GM18502 (cell line): Measurements from ENCODE around the gene DNAJB14.

Experiments
- ATAC-seq: cut with Tn5 transposase; IDR thresholded peaks from one replicate; pipeline ENCODE4 v1.9.1; 2021; ENCODE audit warnings: mild to moderate bottlenecking; ENCODE audit not compliant: unreplicated experiment, poor library complexity

Gene DNAJB14

DNA sequence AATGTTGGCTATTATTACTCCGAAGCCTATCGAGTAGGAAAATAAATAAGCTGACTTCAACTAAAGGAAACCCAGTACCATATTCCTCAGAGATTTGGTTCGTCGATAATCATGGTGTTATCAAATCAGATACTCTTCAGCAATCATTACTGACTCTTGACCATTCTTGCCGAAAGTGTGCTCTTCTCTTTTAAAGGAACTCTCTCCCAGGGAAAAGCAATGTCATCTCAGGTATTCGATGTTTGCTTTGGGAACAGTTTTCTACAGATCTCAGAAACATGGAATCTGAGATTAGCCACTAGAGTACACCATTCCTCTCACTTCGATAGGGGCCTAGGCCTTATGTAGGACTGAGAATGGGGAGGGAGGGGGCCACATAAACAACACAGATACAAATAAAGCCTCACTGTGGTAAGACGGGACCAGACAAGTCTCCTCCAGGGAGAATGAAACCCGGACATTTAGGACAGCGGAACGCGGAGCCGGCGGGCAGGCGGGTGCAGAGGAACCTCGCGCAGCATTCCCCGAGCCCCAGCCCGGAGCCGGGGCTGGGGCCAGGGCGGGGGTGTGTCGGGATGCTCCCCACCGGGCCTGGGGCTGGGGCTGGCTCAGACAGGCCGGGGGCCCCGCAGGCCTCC is 581 bp downstream of the DNAJB14 start:
- peak; percentile 1 for ATAC-seq

DNA sequence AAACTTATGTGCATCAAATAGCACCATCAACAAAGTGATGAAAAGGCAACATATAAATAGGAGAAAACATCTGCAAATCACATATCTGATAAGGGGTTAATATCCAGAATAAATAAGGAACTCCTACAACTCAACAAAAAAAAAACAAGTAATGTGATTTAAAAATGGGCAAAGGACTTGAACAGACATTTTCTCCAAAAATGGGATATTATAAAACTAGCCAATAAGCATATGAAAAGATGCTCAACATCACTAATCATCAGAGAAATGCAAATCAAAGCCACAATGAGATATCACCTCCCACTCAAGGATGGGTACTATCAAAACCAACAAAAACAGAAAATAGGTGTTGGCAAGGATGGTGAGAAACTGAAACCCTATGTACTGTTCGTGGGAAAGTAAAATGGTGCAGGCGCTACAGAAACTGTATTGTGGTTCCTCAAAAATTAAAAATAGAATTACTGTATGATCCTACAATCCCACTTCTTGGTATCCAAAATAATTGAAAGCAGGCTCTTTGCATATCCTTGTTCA is 2.4 kb downstream of the DNAJB14 start:
- ATAC-seq = no peak

DNA sequence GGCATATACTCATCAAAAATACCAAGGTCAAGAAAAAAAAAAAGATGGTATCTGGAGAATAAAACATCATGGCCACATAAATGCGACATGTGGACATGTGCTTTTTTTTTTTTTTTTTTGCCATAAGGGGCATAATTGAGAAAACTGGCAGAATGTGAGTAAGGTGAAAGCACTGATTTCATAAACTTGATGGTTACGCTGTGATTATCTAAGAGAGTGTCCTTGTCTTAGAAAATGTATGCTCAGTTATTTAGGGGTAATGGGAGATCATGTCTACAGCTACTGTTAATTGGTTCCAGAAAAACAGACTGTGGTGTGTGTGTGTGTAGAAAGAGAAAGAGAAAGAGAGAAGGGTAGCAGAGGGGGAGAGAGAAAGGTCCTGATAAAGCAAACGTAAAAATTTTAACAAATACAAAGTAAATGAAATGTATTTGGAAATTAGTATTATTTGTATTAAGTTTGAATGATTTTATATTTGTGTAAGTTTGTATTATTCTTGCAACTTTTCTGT is 8.1 kb downstream of the DNAJB14 start:
- no peak for ATAC-seq

DNA sequence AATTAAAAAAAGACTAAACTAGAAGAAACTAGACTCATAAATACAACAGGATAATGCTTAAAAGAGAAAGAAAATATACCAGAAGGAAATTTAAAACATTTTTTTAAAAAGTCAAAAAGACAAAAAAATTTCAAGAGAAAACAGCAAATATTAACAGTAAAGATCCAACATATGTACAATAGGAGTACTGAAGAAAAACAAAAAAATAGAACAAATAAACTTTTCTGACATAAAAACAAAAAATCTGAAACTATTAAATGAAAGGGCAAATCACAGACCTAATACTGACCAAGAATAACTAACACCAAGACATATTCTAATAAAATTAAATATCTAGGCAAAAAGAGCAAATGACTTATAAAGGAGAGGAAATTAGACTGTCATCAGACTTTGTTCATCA is 11.5 kb downstream of the DNAJB14 start:
- ATAC-seq = no peak

DNA sequence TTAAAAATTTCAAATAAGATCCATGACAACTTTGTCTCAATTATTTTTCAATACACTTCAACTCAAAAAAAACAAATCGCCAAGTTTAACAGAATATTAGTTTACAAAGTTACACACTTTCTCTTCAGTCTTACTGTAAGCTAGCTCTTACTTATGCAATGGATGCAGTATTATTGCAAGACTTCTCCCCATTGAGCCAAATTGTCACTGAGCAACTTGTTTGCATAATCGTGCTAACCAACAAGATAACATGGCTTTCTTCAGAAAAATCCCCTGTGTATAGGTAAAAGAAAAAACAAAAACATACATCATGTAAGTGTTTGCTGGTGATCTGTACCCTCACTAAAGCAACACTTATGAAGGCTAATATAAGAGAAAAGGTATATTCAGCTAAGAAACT is 18.9 kb downstream of the DNAJB14 start:
- no peak for ATAC-seq

DNA sequence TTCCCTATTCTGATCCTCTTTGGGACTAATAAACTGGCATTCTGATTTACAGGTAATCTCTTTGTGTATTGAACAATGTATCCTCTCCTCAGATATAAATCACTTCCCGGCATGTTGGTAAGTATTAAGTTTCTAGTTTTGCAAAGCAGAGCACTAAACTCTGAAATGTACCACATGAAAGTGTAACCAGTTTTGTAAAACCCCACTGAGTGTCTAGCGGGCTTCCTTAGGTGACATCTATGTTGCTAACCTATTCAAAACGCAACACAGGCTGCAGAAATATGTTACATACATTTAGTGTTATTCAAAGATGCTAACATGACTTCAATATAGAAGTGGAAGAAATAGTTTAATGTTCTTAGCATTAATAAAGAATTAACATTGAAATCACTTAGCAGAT is 25.2 kb downstream of the DNAJB14 start:
- ATAC-seq = no peak

DNA sequence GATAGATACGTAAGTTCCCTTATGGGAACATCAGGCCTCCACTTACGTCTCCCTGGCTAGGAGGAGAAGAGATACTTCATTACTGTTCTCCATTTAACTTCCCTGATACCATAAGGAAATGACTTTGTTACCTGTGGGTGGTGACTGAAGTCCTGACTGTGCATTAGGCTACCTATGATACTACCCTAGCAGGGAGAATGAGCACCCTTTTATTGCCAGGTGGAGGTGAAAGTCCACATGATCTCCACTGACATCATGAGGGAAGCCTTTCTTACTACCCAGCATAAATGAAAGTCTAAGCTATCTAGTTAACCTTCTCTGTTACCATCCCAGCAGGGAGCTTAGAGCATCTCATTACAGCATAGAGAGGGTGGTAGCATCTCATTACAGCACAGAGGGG is 27.8 kb downstream of the DNAJB14 start:
- no peak for ATAC-seq

DNA sequence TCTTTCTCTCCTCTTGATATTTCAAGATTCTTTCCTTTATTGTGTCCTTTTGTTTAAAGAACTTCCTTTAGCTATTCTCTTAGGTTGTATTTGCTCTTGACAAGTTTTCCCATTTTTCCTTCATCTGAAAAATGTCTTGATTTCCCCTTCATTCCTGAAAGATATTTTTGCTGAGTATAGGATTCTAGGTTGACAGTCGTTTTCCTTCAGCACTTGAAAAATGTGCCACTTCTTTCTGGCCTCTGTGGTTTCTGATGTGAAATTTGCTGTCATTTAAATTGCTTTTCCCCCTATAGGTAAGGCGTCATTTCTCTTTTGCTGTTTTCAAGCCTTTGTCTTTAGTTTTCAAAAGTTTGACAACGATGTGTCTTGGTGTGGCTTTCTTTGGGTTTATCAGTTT is 28.8 kb downstream of the DNAJB14 start:
- ATAC-seq = no peak

DNA sequence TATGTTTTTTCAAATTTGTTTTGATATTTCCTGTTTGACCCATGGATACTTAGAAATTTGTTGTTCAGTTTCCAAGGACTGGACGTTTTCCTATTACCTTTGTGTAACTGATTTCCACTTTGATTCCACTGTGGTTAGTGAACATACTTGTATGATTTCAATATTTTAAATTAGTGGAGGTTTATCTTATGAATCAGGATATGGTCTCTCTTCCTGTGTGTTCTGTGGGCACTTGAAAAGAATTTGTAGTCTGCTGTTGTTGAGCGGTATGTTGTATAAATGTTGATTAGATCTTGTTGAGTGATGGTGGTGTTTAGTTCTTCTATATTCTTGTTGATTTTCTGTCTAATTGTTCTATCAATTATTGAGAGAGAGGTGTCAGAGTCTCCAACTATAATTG is 31.0 kb downstream of the DNAJB14 start:
- no peak for ATAC-seq

DNA sequence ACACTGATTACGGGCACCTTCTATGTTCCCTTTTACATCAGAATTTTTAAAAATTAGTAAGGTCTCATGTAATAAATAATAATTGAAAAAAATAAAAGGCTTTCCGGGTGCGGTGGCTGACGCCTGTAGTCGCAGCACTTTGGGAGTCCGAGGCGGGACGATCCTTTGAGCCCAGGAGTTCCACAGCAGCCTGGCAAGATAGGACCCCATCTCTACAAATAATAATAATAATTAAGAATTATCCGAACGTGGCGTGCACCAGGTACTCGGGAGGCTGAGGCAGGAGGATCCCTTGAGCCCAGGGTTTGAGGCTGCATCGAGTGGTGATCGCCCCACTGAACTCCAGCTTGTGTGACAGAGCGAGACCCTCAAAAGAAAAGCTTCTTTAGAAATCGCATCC is 51.4 kb downstream of the DNAJB14 start:
- ATAC-seq = no peak

DNA sequence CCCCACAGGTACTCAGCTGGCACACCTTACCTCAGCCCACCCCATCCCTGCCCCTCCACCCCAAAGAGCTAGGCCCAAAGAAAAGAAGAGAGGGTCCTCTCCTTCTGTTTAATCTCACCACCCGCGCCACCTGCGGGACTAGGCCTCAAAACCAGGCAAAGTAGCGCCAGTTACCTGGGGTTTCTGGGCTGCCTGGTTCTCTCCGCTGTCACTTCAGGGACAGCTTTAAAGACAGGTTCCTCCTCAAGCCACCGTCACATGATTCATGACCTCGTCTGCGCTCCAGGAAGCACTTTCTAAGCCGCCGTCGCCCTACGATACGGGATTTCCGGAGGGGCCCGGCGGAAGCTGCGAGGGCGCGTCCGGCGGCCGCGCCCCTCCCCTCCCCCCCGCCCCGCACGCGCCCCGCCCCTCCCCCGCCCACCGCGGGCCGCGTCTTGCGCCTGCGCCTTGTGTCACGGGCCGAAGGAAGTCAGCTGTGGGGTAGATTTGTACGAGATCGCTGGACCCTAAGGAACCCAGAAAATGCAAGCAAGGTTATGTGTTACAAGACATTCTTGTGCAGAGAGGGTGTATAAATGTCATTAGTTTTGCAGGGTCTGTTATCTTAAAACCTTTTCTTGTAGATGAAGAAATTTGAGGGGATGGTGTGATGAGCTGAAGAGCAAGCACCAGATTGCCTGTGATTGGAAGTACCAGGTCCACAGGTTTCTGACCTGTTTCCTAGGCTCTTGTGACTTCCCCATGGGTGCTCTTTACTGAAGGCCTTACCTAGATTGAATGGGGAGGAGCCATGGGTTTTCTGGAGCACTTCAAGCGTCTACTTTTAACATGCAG is 52.0 kb downstream of the DNAJB14 start, which contains the start of gene LAMTOR3:
TSS of gene LAMTOR3 (minus strand) at position 267 of the 837 bp plus-strand sequence. CDS start 464 bp downstream, outside the sequence.
- peak; percentile 100 for ATAC-seq

DNA sequence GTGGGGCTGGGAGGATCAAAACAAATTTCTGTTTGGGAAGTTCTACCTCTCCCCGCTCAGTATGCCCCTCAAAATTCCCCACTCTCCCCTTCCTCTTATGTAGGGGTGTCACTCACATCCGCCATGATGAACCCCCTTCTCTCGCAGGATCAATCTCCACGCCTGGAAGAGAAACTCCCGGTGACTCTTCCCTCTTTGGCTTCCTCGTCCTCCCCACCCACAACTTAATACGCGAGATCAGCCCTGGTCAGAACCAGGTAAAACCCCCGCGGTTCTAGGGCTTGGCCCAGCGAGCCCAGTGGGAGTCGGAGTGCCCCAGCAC is 52.6 kb downstream of the DNAJB14 start:
- no peak for ATAC-seq

DNA sequence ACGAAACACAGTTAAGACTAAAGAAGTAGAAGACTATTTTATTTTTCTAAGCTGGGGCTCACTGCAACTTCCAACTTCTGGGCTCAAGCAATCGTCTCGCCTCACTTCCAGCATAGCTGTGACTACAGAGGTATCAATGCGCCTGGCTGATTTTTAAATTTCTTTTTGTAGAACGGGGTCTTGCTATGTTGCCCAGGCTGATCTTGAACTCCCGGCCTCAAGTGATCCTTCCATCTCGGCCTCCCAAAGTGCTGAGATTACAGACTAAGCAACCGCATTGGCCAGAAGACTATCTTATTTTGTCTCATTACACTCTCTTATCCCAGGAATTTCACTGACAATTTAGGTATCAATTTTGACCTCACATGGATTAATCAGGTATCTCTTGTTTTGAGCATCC is 53.4 kb downstream of the DNAJB14 start:
- no peak for ATAC-seq

DNA sequence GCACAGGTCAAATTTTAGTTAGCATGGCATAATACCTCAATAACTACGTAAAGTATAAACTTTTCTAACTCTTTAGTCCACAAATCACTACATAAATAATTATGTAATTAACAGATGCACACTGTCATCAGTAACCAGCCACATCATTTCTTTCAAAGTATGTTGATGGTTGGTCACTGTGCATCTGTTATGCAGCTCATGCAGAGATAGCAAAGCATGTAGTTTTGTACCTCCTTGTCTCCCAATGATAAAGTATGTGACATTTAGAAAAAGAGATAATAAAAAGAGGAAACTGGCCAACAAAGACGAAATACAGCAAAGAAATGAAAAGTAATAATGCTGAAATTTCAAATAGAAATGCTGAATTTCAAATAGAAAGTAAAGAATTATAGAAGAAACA is 55.1 kb downstream of the DNAJB14 start:
- ATAC-seq = no peak

DNA sequence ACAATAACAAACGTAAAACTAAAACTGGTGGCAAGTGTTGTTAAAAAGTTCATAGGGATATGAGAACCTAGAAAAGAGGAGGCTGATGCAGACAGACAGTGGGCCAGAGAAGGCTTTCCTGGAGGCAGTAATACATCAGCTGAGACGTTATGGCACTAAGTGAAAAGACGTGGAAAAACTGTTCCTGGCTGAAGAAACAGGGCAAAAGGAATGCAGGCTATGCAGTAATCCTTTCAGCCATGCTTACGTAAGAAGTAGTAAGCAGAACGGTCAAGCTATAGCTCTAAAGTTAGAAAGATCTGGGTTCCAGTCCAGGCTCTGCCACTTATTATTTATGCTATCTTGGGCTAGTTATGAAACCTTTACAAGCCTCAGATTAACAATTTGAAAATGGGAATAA is 58.6 kb downstream of the DNAJB14 start:
- no peak for ATAC-seq

DNA sequence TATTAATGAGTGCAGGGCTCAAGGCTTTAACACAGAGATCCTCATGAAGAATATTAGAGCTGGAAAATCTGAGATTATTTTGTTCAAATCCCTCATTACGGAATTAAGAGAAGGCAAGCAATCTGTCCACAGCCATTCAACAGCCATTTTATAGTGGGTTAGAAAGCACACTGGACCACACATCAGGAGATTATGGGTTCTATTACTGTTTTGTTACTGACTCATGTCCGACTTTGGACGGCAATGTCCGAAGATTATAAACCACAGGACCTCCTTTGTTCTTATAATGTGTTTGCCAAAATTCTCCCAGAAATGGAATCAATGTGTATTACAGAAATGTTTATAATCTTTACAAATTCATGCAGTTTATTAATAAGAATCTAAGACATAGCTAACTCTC is 60.3 kb downstream of the DNAJB14 start:
- no peak for ATAC-seq

DNA sequence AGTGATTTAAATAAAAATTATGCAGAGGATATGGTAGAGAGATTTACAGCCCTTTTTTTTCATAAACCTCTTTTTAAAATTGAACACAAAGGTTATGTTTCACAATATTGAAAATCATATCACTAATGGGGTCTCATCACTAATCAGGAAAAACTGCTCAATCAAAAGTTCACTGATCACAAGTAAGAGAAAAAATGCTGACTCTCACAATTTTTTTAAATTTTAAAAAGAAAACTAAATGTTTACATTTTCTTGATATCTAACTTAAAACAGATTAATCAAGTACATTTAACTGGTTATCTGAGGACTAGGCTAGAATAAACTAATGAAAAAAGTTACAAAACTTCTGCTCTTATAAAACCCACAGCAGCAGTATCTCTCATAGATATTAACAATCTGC is 60.7 kb downstream of the DNAJB14 start:
- no peak for ATAC-seq

DNA sequence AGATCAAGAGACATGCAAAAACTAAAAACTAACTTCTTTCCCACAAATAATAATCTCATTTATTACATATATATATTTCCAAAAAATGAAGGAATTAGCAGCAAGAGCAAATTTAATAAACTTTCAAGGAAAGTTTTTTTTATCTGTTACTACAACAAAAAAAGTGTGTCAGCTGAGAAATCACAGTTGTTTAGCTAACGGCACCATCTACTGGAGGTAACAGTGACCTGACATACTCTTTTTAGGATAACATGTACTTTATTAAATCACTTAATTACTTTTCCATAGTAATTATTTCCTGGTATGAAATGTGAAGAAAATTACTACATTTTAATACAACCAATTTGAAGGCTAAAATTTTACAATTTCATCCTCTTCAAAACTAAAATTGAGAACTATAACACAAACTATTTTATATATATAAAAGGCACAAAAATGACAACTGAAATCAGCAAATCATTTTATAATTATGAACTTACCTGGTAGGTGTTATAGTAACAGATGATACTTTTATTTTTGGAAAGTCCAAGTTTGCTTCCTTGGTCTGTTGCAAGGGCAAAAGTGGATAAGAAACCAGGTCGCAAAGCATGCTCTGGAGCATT is 61.3 kb downstream of the DNAJB14 start:
- ATAC-seq = no peak

DNA sequence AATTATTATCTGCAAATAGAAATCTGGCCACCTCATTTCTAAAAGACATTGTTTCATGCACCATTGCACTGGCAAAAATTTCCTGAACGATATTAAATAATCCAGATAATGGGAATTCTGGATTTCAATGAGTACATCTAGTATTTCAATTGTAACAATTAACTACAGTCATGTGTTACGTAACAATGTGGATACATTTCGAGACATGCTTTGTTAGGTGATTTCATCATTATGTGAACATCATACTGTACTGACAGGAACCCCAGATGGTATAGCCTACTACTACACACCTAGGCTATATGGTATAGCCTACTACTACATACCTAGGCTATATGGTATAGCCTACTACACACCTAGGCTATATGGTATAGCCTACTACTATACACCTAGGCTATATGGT is 67.0 kb downstream of the DNAJB14 start:
- no peak for ATAC-seq

DNA sequence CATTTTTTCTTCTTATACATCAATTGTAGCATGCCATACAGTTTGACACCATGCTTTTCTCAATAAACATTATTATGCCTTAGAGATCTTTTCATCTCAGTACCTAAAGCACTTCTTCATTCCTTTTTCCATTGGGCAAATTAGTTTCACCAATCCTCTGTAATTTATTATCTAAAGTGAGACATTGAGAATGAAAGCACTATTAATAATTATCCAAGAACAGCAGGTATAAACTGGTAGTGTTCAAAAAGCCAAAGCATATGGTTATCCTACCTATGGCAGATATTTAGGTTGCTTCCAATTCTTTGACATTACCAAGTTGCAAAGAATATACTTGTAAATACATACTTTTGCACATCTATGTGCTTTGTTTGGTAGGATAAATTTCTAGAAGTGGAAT is 67.8 kb downstream of the DNAJB14 start:
- ATAC-seq = no peak

DNA sequence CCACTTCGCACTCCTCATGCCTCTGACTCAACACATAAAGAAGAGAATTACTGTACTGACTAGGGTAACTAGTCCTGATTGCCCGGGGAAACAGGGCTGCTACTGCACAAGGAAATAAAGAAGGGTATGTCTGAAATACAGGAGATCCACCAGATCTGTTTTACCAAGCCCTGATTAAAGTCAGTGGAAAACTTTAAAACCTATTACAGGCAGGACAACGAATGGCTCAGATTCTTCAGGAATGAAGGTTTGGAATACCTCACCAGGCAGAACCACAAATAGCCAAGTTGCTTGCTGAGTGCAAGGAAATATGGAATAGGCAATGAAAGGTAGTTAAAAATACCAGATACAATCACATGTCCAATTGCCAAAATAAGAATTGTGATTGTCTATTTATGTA is 69.5 kb downstream of the DNAJB14 start:
- no peak for ATAC-seq
